ENCODE results near the gene HNRNPC. TPM values are rescaled to one million over a fixed set of nuclear protein-coding genes. Genes with fewer than 3 reads are reported as not detected.

The HNRNPC gene
- total and polyA plus RNA-seq, 10 of the 15 experiments (the other 5 are each of a cell fraction or from before 2014, with no cell fraction given): 679 to 1,492 (median 1,262) TPM

- DNase-seq (ENCODE audit: low read depth, low spot score): no peak
- H3K4me1 ChIP-seq (ENCODE audit: control insufficient read depth, insufficient read depth, low read length): peaks cover 23% of the 10 kb centered on the region
- no peaks in the 10 kb centered on the region for H3K27me3 ChIP-seq (replicated peaks in 1 of 2; ENCODE audit: control insufficient read depth in 2 of 2, insufficient read depth in 2 of 2, low read length in 1 of 2)
- H3K27ac ChIP-seq (ENCODE audit: control insufficient read depth, insufficient read depth): peak overlapping the region; percentile 56; the same call in 1 of the 2 replicates
- in situ Hi-C loops (cut with MboI): no loop called here
- H3K79me2 ChIP-seq (ENCODE audit: control insufficient read depth, insufficient read depth, low read length): peaks cover 97% of the 10 kb centered on the region
- H3K4me2 ChIP-seq (ENCODE audit: control insufficient read depth, insufficient read depth): peak overlapping the region; percentile 96
- peak; percentile 36 for TF ChIP-seq CUX1 (IDR thresholded peaks at IDR 0.05; ENCODE audit: insufficient replicate concordance, low read depth, low read length)
- TF ChIP-seq HDAC6 (IDR thresholded peaks at IDR 0.05; ENCODE audit: unreplicated experiment): peak; percentile 11
- peak; percentile 67 for TF ChIP-seq RUNX3 (IDR thresholded peaks at IDR 0.05; ENCODE audit: low read length)
- 0 out of 2 replicates have a peak, but pooled peaks have one; percentile 14 for TF ChIP-seq TBL1XR1 (IDR thresholded peaks at IDR 0.05; ENCODE audit: low read depth, low read length)
- 0 out of 2 replicates have a peak, but pooled peaks have one; percentile 50 for TF ChIP-seq SMAD5 (IDR thresholded peaks at IDR 0.05; ENCODE audit: low read depth)
- no peak for TF ChIP-seq ZBTB33 (IDR thresholded peaks at IDR 0.05)
- peak; percentile 92 for TF ChIP-seq POLR2AphosphoS5 (IDR thresholded peaks at IDR 0.05; ENCODE audit: low read length)
- TF ChIP-seq MYC (IDR thresholded peaks at IDR 0.05; ENCODE audit: insufficient read depth, insufficient read length, insufficient replicate concordance, low read length, severe bottlenecking): no peak
- peak overlapping the region; percentile 98 for H3K4me3 ChIP-seq
- H3K36me3 ChIP-seq (ENCODE audit: control insufficient read depth in 2 of 2, insufficient read depth in 2 of 2, low read length in 1 of 2): peaks cover 7 to 41% of the 10 kb centered on the region in 2 experiments
- ChIA-PET POLR2A (interaction anchor here (1.5 kb wide), 1 partner anchor 10 kb away, joined by 3 read pairs; no protein-coding TSS in a partner anchor), CTCF (interaction anchor here (1.4 to 3.0 kb wide), 3 partner anchors 21 to 249 kb away, joined by 3 to 14 read pairs (median 3); no protein-coding TSS in a partner anchor), RAD21 (ENCODE audit: unreplicated experiment) (interaction anchor here (1.4 kb wide), 1 partner anchor 8 kb away, joined by 3 read pairs; no protein-coding TSS in a partner anchor), SMC1A (ENCODE audit: uncharacterized antibody, unreplicated experiment) (interaction anchor here (2.0 to 2.9 kb wide), 2 partner anchors 24 to 119 kb away, joined by 8 to 15 read pairs; no protein-coding TSS in a partner anchor)
- no peak overlapping the region for H2AFZ ChIP-seq (ENCODE audit: control insufficient read depth, low read depth, low read length)
- no peak for FAIRE-seq
- peak overlapping the region; percentile 29; the same call in 1 of the 2 replicates for H3K9ac ChIP-seq (ENCODE audit: control insufficient read depth, insufficient read depth, low read length)
- peak; percentile 8; the same call in 1 of the 3 replicates for ATAC-seq
- no peaks in the 10 kb centered on the region for H3K9me3 ChIP-seq (replicated peaks; ENCODE audit: control insufficient read depth, insufficient read depth, low read length)
- TSS peak; percentile 0 for BruUV-seq (replicated peaks)
- intact Hi-C loops (cut with micrococcal nuclease; ENCODE audit: unreplicated experiment): loop anchor here (10.0 kb wide), 1 partner anchor 121 kb away; the partner anchor contains the start of gene SUPT16H
- WGBS (ENCODE audit: insufficient coverage, insufficient replicate concordance, low lambda C conversion rate, missing lambda C conversion rate): 1% methylated on average over 5 of the region's 5 CpGs
- H4K20me1 ChIP-seq (ENCODE audit: control insufficient read depth, insufficient read depth): peaks cover 20% of the 10 kb centered on the region
These were observed 5.8 kb downstream of the HNRNPC start for GRCh38 chr14:21263284-21264024.

Measured in GM12878 (cell line).